HCT116 (cell line): ENCODE measurements around the gene ANKRD62. TPM values are rescaled to one million over a fixed set of nuclear protein-coding genes. Genes with fewer than 3 reads are reported as not detected.
A peak's percentile ranks its signal among the peaks of the same experiment; 100 is the strongest.

Source experiments
- ATAC-seq: fragments of 200-7000 bp; cut with Tn5 transposase; 2 replicates; pipeline ENCODE4 v1.9.1; 2020; ENCODE audit warnings: mild to moderate bottlenecking, moderate library complexity
- Bru-seq: library from RNA; stranded (reverse); fragments of 400-500 nt; gene quantifications from one replicate; lab custom pipeline; 2021; lab: Mats Ljungman, UMichigan
- BruChase-seq, 2 experiments: library from RNA; stranded (reverse); fragments of 400-500 nt; gene quantifications; one replicate each; lab custom pipeline; 2021; lab: Mats Ljungman, UMichigan
- BruUV-seq: library from RNA; stranded (reverse); fragments of 400-500 nt; replicated peaks from 2 replicates; lab custom pipeline; 2021; lab: Mats Ljungman, UMichigan
- CTCF ChIA-PET: fragments of 300-600 bp; sonication (Branson Sonifier 250); formaldehyde crosslinking; loops from one replicate; lab custom pipeline; 2021; ENCODE audit warnings: antibody characterized with exemption; lab: Charles Lee
- POLR2A ChIA-PET: fragments of 300-600, 350-600 bp; sonication (Branson Sonifier 250); formaldehyde crosslinking; loops from one replicate; lab custom pipeline; 2021; ENCODE audit warnings: antibody characterized with exemption; lab: Charles Lee
- RAD21 ChIA-PET, 2 experiments: fragments of 300-600 bp; sonication (Branson Sonifier 250); formaldehyde crosslinking; loops; one replicate each; lab custom pipeline; 2023; ENCODE audit warnings: low total read pairs in 2 of 2; ENCODE audit not compliant: uncharacterized antibody in 2 of 2, unreplicated experiment in 2 of 2, low non-redundant PET in 1 of 2; lab: Charles Lee
- DNase-seq: peaks from one replicate; pipeline ENCODE4 v3.0.0-alpha.2; 2010; ENCODE audit warnings: low read depth, low spot score
- H2AFZ ChIP-seq: fragments of 200-600 bp; shearing (Covaris generic), sonication (generic); 2 replicates; pipeline ENCODE4 v1.6.1; 2017; ENCODE audit warnings: low read depth, mixed run types, mixed read lengths, antibody characterized with exemption, low read length; ENCODE audit not compliant: poor library complexity, severe bottlenecking
- H3K27ac ChIP-seq: 2 replicates; pipeline ENCODE4 v1.5.1; 2012; ENCODE audit warnings: low read depth, low read length
- H3K27me3 ChIP-seq: fragments of 200-600 bp; sonication (generic); 2 replicates; pipeline ENCODE4 v1.6.1; 2016; ENCODE audit warnings: mixed run types, low read length, mixed read lengths; ENCODE audit not compliant: insufficient read depth
- H3K36me3 ChIP-seq, 2 experiments: fragments of 200-500 bp in 1 of 2; fragments of 200-600 bp in 1 of 2; sonication (Bioruptor generic) in 1 of 2; sonication (generic) in 1 of 2; 2 replicates each; pipeline versions ENCODE4 v1.5.1 to v1.6.1; 2014 to 2016; ENCODE audit warnings: low read length in 2 of 2, inconsistent platforms in 1 of 2, mixed read lengths in 1 of 2, mixed run types in 1 of 2; ENCODE audit not compliant: insufficient read depth in 2 of 2, control insufficient read depth in 1 of 2
- H3K4me1 ChIP-seq, 2 experiments: fragments of 200-600 bp in 1 of 2; sonication (generic) in 1 of 2; 2 replicates each; pipeline versions ENCODE4 v1.5.1 to v1.6.1; 2012 to 2017; ENCODE audit warnings: low read length in 2 of 2, inconsistent platforms in 1 of 2, mild to moderate bottlenecking in 1 of 2, mixed read lengths in 1 of 2, mixed run types in 1 of 2, moderate library complexity in 1 of 2; ENCODE audit not compliant: insufficient read depth in 2 of 2, control insufficient read depth in 1 of 2
- H3K4me2 ChIP-seq: fragments of 200-600 bp; sonication (generic); 2 replicates; pipeline ENCODE4 v1.6.1; 2017; ENCODE audit warnings: mixed run types, low read length, mixed read lengths
- H3K4me3 ChIP-seq, 2 experiments: fragments of 200-600 bp in 1 of 2; sonication (generic) in 1 of 2; replicated peaks in 1 of 2; 2 replicates each; pipeline ENCODE4 v1.5.1; 2011 to 2016; ENCODE audit warnings: low read length in 2 of 2, control low read depth in 1 of 2, low read depth in 1 of 2, mild to moderate bottlenecking in 1 of 2, mixed read lengths in 1 of 2, mixed run types in 1 of 2
- H3K79me2 ChIP-seq: fragments of 200-600 bp; sonication (generic); 2 replicates; pipeline ENCODE4 v1.6.1; 2017; ENCODE audit warnings: mild to moderate bottlenecking, mixed run types, low read length, moderate library complexity, mixed read lengths; ENCODE audit not compliant: insufficient read depth
- H3K9ac ChIP-seq: fragments of 200-600 bp; sonication (generic); 2 replicates; pipeline ENCODE4 v1.6.1; 2016; ENCODE audit warnings: low read length, mixed read lengths
- H3K9me2 ChIP-seq: fragments of 200-600 bp; sonication (generic), shearing (Covaris generic); 2 replicates; pipeline ENCODE4 v1.6.1; 2017; ENCODE audit warnings: mixed run types, mild to moderate bottlenecking, moderate library complexity; ENCODE audit not compliant: insufficient read depth
- H3K9me3 ChIP-seq, 2 experiments: fragments of 200-500 bp in 1 of 2; fragments of 200-600 bp in 1 of 2; sonication (Bioruptor generic) in 1 of 2; sonication (generic) in 1 of 2; 2 replicates each; pipeline ENCODE4 v1.6.1; 2014 to 2017; ENCODE audit warnings: low read length in 2 of 2, mixed read lengths in 2 of 2, inconsistent platforms in 1 of 2, low read depth in 1 of 2, mild to moderate bottlenecking in 1 of 2, mixed run types in 1 of 2, moderate library complexity in 1 of 2; ENCODE audit not compliant: control insufficient read depth in 1 of 2, insufficient read depth in 1 of 2
- H4K20me1 ChIP-seq: fragments of 200-600 bp; sonication (generic), shearing (Covaris generic); 2 replicates; pipeline ENCODE4 v1.6.1; 2017; ENCODE audit warnings: mixed run types, mild to moderate bottlenecking, moderate library complexity; ENCODE audit not compliant: insufficient read depth
- ATF3 ChIP-seq: IDR thresholded peaks from 2 replicates; pipeline ENCODE4 v1.6.1; 2012
- CBX3 ChIP-seq: IDR thresholded peaks from 2 replicates; pipeline ENCODE4 v1.6.1; 2012; ENCODE audit warnings: low read depth
- CEBPB ChIP-seq: IDR thresholded peaks from 2 replicates; pipeline ENCODE4 v1.6.1; 2012; ENCODE audit warnings: low read depth
- CTCF ChIP-seq, 3 experiments: fragments of 200-600 bp in 1 of 3; sonication (generic) in 1 of 3; IDR thresholded peaks in 2 of 3; conservative IDR thresholded peaks in 1 of 3; 2 replicates each; pipeline ENCODE4 v1.5.1; 2012 to 2017; ENCODE audit warnings: low read depth in 2 of 3, low read length in 2 of 3, antibody characterized with exemption in 1 of 3, borderline replicate concordance in 1 of 3, control low read depth in 1 of 3, mild to moderate bottlenecking in 1 of 3, mixed read lengths in 1 of 3, mixed run types in 1 of 3, moderate library complexity in 1 of 3; ENCODE audit not compliant: insufficient read depth in 1 of 3
- EGR1 ChIP-seq: IDR thresholded peaks from 2 replicates; pipeline ENCODE4 v1.6.1; 2012; ENCODE audit warnings: low read depth
- ELF1 ChIP-seq: IDR thresholded peaks from 2 replicates; pipeline ENCODE4 v1.6.1; 2012; ENCODE audit warnings: low read depth, borderline replicate concordance
- EZH2 ChIP-seq: fragments of 200-600 bp; sonication (generic); IDR thresholded peaks from 2 replicates; pipeline ENCODE4 v1.6.1; 2017; ENCODE audit warnings: antibody characterized with exemption, mixed run types
- EZH2phosphoT487 ChIP-seq: fragments of 200-600 bp; IDR thresholded peaks from 2 replicates; pipeline ENCODE4 v1.6.1; 2018; ENCODE audit warnings: antibody characterized with exemption, borderline replicate concordance
- JUND ChIP-seq: IDR thresholded peaks from 2 replicates; pipeline ENCODE4 v1.6.1; 2012
- MAX ChIP-seq: IDR thresholded peaks from 2 replicates; pipeline ENCODE4 v1.6.1; 2012
- POLR2A ChIP-seq: IDR thresholded peaks from 2 replicates; pipeline ENCODE4 v1.7.0; 2011; ENCODE audit warnings: borderline replicate concordance; ENCODE audit not compliant: insufficient read depth, insufficient read length; ENCODE audit errors: extremely low read depth
- POLR2AphosphoS5 ChIP-seq: IDR thresholded peaks from 2 replicates; pipeline ENCODE4 v1.6.1; 2011; ENCODE audit warnings: mild to moderate bottlenecking, low read depth, low read length, moderate library complexity
- RAD21 ChIP-seq: IDR thresholded peaks from 2 replicates; pipeline ENCODE4 v1.6.1; 2012; ENCODE audit warnings: low read depth, mild to moderate bottlenecking
- REST ChIP-seq: IDR thresholded peaks from 2 replicates; pipeline ENCODE4 v1.6.1; 2012; ENCODE audit warnings: low read depth
- SP1 ChIP-seq: IDR thresholded peaks from 2 replicates; pipeline ENCODE4 v1.6.1; 2012; ENCODE audit warnings: low read depth
- SRF ChIP-seq: IDR thresholded peaks from 2 replicates; pipeline ENCODE4 v1.6.1; 2012; ENCODE audit warnings: low read depth
- YY1 ChIP-seq: IDR thresholded peaks from 2 replicates; pipeline ENCODE4 v1.6.1; 2011; ENCODE audit warnings: low read length, low read depth, moderate library complexity, mild to moderate bottlenecking; ENCODE audit not compliant: insufficient replicate concordance; ENCODE audit errors: extremely low read depth
- ZBTB33 ChIP-seq: IDR thresholded peaks from 2 replicates; pipeline ENCODE4 v1.6.1; 2011; ENCODE audit warnings: mild to moderate bottlenecking, low read length, moderate library complexity; ENCODE audit not compliant: insufficient replicate concordance; ENCODE audit errors: extremely low read depth
- ZFX ChIP-seq: fragments of 450-650 bp; IDR thresholded peaks from 2 replicates; pipeline ENCODE4 v1.6.1; 2017
- intact Hi-C: fragments of 100-400 bp; cut with micrococcal nuclease; formaldehyde crosslinking; loops from 2 replicates; pipeline ENCODE4 v1.10.0; 2022
- long read RNA-seq: library from polyadenylated mRNA; unstranded; transcript quantifications from one replicate; pipeline ENCODE4 v2.0.0, GENCODE V29; 2021; ENCODE audit not compliant: unreplicated experiment
- polyA plus RNA-seq: library from polyadenylated mRNA; unstranded; fragments of >200 nt; gene quantifications from 2 replicates; pipeline ENCODE4 v1.2.1, GENCODE V29; 2012; ENCODE audit warnings: missing spikeins
- total RNA-seq: library from RNA; stranded (reverse); gene quantifications from one replicate; pipeline ENCODE4 v1.2.1, GENCODE V29; 2021; ENCODE audit not compliant: unreplicated experiment

ANKRD62 gene
- total RNA-seq: 0.34 TPM
- 0.02 TPM in 1 of 2 replicates, not detected in the other for polyA plus RNA-seq
- percentile 24 among the genes with signal in this experiment for Bru-seq, nascent RNA
- BruChase-seq, experiment 1, labeled RNA remaining after a 6-hour chase: percentile 19 among the genes with signal in this experiment
- BruChase-seq, experiment 2, labeled RNA remaining after a 2-hour chase: percentile 28 among the genes with signal in this experiment
- long read RNA-seq, partial matches to known transcripts: 0 of 1 reads
- long read RNA-seq, other reads (novel, unspliced or antisense): 1 of 1 reads

GRCh38 chr18:12093520-12094257, at the start of gene ANKRD62:
Gene ANKRD62, plus strand, starts transcription at chr18:12093843. Its CDS starts 175 bp downstream, at chr18:12094018.
- Histone ChIP-seq H3K79me2 (no peaks in the 10 kb centered on the region), H3K27ac (no peak within 1 kb of the TSS), H3K4me3 (no peak within 1 kb of the TSS), H3K9me3 (no peaks in the 10 kb centered on the region), H3K9me2 (no peaks in the 10 kb centered on the region), H3K4me2 (no peak within 1 kb of the TSS), H3K9ac (no peak within 1 kb of the TSS), H3K4me1 (no peaks in the 10 kb centered on the region), H4K20me1 (no peaks in the 10 kb centered on the region), H3K27me3 (no peaks in the 10 kb centered on the region), H3K36me3 (no peaks in the 10 kb centered on the region), H2AFZ (no peak within 1 kb of the TSS)
- no TSS peak for BruUV-seq
- ATAC-seq (no peak), DNase-seq (no peak)
- CTCF ChIA-PET: no interaction called here
- intact Hi-C loops: loop anchor here (2.0 kb wide), 1 partner anchor 143 kb away; no protein-coding TSS in a partner anchor
- POLR2A ChIA-PET: no interaction called here
- no peak for TF ChIP-seq MAX
- TF ChIP-seq RAD21: no peak
- no peak for TF ChIP-seq ZFX
- TF ChIP-seq CEBPB: no peak
- TF ChIP-seq JUND: no peak
- TF ChIP-seq EGR1: no peak
- TF ChIP-seq ATF3: no peak
- TF ChIP-seq ZBTB33: no peak
- TF ChIP-seq YY1: no peak
- no peak for TF ChIP-seq SP1
- no peak for TF ChIP-seq CBX3
- no peak for TF ChIP-seq POLR2A
- no peak for TF ChIP-seq EZH2
- no peak for TF ChIP-seq POLR2AphosphoS5
- no peak for TF ChIP-seq CTCF (IDR thresholded peaks at IDR 0.05 in 2 of 3, conservative IDR thresholded peaks at IDR 0.05 in 1 of 3; ENCODE audit: borderline replicate concordance in 1 of 3, insufficient read depth in 1 of 3, low read depth in 2 of 3, low read length in 2 of 3)
- TF ChIP-seq REST: no peak
- no peak for TF ChIP-seq SRF
- TF ChIP-seq EZH2phosphoT487: no peak
- TF ChIP-seq ELF1: no peak
- RAD21 ChIA-PET: no interaction called here
